Ishikawa (cell line): Measurements from ENCODE around the gene HECTD2.

Experiments used
- CEBPB ChIP-seq: IDR thresholded peaks from 2 replicates; pipeline ENCODE4 v1.6.1; 2012
- CREB1 ChIP-seq: IDR thresholded peaks from 2 replicates; pipeline ENCODE4 v1.6.1; 2012; ENCODE audit warnings: low read depth
- EGR1 ChIP-seq: IDR thresholded peaks from 2 replicates; pipeline ENCODE4 v1.6.1; 2012
- EP300 ChIP-seq: IDR thresholded peaks from 2 replicates; pipeline ENCODE4 v1.6.1; 2012; ENCODE audit warnings: borderline replicate concordance
- FOXM1 ChIP-seq: IDR thresholded peaks from 2 replicates; pipeline ENCODE4 v1.6.1; 2012; ENCODE audit warnings: low read depth, borderline replicate concordance
- NFIC ChIP-seq: IDR thresholded peaks from 2 replicates; pipeline ENCODE4 v1.6.1; 2012
- RAD21 ChIP-seq: IDR thresholded peaks from 2 replicates; pipeline ENCODE4 v1.6.1; 2012; ENCODE audit warnings: low read depth
- TAF1 ChIP-seq: IDR thresholded peaks from 2 replicates; pipeline ENCODE4 v1.6.1; 2012; ENCODE audit warnings: low read depth, mild to moderate bottlenecking
- TCF12 ChIP-seq: IDR thresholded peaks from 2 replicates; pipeline ENCODE4 v1.6.1; 2012; ENCODE audit warnings: low read depth
- TEAD4 ChIP-seq: IDR thresholded peaks from 2 replicates; pipeline ENCODE4 v1.6.1; 2012
- YY1 ChIP-seq: IDR thresholded peaks from 2 replicates; pipeline ENCODE4 v1.6.1; 2012; ENCODE audit warnings: low read depth
- ZBTB7A ChIP-seq: IDR thresholded peaks from 2 replicates; pipeline ENCODE4 v1.6.1; 2012; ENCODE audit warnings: low read depth
- TF ChIP-seq, protein P1 (sequence below): IDR thresholded peaks from 2 replicates; pipeline ENCODE4 v1.6.1; 2012
- TF ChIP-seq, protein P2 (sequence below): IDR thresholded peaks from 2 replicates; pipeline ENCODE4 v1.6.1; 2012; ENCODE audit warnings: low read depth, mild to moderate bottlenecking
- TF ChIP-seq, protein P3 (sequence below): IDR thresholded peaks from 2 replicates; pipeline ENCODE4 v1.6.1; 2012

Gene HECTD2, protein sequence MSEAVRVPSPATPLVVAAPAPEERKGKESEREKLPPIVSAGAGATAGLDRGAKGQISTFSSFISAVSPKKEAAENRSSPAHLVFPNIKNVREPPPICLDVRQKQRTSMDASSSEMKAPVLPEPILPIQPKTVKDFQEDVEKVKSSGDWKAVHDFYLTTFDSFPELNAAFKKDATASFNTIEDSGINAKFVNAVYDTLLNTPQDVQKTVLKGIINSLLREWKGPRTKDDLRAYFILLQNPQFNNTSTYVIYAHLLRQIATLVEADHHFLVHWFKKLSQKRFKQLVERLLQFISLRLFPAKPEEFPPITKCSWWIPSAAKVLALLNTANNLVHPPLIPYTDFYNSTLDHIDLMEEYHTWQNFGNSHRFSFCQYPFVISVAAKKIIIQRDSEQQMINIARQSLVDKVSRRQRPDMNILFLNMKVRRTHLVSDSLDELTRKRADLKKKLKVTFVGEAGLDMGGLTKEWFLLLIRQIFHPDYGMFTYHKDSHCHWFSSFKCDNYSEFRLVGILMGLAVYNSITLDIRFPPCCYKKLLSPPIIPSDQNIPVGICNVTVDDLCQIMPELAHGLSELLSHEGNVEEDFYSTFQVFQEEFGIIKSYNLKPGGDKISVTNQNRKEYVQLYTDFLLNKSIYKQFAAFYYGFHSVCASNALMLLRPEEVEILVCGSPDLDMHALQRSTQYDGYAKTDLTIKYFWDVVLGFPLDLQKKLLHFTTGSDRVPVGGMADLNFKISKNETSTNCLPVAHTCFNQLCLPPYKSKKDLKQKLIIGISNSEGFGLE

DNA sequence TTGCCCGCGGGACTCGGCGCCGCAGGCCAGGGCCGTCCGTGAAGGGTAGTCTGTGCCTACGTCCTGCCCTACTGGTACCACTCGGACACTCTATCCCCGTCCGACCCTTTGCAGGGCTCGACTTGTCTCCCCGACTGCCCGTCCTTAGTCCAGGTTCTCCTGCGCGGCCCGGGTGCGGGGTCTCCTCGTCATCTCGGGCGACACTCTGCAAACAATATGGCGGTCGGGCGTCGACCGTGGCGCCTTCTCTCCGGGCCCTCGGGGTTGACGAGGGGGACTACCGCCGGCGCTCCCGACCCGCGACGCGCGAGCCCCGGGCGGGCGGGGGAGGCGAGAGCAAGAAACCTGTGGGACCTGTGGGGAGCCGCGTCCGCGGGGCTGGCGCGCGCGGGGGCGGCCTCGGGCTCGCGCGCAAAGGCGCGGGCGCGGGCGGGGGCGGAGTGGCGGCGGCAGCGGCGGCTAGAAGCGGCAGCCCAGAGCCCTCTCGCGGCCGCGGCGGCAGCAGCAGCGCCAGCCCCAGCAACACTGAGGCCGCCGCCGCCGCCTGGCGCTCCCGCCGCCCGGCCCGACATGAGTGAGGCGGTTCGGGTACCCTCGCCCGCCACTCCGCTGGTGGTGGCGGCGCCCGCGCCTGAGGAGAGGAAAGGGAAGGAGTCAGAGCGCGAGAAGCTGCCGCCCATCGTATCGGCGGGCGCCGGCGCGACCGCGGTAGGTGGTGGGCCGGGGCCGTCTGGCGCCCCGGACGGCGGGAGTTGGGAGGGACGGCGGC lies at the start of gene HECTD2:
Gene HECTD2 (plus strand): TSS at position 476 of the 769 bp plus-strand sequence. CDS start 95 bp downstream, at position 571.
- TF ChIP-seq, protein P1, sequence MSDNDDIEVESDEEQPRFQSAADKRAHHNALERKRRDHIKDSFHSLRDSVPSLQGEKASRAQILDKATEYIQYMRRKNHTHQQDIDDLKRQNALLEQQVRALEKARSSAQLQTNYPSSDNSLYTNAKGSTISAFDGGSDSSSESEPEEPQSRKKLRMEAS = peak; percentile 43
- TF ChIP-seq NFIC (no peak), TAF1 (peak; percentile 82), FOXM1 (no peak), ZBTB7A (no peak), EGR1 (peak; percentile 85), TCF12 (no peak), CREB1 (no peak), EP300 (no peak; the same call in none of the 2 replicates), YY1 (peak; percentile 92), RAD21 (peak; percentile 30; the same call in 1 of the 2 replicates), TEAD4 (no peak; the same call in 1 of the 2 replicates), CEBPB (no peak)
- TF ChIP-seq, protein P2, sequence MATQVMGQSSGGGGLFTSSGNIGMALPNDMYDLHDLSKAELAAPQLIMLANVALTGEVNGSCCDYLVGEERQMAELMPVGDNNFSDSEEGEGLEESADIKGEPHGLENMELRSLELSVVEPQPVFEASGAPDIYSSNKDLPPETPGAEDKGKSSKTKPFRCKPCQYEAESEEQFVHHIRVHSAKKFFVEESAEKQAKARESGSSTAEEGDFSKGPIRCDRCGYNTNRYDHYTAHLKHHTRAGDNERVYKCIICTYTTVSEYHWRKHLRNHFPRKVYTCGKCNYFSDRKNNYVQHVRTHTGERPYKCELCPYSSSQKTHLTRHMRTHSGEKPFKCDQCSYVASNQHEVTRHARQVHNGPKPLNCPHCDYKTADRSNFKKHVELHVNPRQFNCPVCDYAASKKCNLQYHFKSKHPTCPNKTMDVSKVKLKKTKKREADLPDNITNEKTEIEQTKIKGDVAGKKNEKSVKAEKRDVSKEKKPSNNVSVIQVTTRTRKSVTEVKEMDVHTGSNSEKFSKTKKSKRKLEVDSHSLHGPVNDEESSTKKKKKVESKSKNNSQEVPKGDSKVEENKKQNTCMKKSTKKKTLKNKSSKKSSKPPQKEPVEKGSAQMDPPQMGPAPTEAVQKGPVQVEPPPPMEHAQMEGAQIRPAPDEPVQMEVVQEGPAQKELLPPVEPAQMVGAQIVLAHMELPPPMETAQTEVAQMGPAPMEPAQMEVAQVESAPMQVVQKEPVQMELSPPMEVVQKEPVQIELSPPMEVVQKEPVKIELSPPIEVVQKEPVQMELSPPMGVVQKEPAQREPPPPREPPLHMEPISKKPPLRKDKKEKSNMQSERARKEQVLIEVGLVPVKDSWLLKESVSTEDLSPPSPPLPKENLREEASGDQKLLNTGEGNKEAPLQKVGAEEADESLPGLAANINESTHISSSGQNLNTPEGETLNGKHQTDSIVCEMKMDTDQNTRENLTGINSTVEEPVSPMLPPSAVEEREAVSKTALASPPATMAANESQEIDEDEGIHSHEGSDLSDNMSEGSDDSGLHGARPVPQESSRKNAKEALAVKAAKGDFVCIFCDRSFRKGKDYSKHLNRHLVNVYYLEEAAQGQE = no peak
- TF ChIP-seq, protein P3, sequence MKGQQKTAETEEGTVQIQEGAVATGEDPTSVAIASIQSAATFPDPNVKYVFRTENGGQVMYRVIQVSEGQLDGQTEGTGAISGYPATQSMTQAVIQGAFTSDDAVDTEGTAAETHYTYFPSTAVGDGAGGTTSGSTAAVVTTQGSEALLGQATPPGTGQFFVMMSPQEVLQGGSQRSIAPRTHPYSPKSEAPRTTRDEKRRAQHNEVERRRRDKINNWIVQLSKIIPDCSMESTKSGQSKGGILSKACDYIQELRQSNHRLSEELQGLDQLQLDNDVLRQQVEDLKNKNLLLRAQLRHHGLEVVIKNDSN = no peak; the same call in 1 of the 2 replicates

DNA sequence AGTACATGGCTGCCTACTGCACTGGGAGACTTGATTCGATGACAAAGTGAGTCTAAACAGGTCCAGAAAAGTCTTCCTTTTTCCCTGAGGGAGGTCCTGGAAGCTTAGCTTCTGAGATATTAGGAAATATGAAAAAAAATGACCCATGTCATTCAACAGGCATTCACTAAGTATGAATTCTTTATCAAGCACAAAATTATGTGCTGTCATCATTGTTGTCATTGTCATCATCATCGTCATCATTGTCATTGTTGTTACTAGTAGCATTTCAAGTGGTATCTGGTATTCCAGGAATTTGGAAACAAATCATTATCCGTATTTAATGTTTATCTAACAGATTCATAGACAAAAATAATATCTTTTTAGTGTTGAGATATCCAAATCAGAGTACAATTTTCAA lies 49.7 kb upstream of the HECTD2 start:
- TF ChIP-seq, protein P1 = no peak
- TF ChIP-seq EGR1 = no peak
- TF ChIP-seq FOXM1 = no peak

DNA sequence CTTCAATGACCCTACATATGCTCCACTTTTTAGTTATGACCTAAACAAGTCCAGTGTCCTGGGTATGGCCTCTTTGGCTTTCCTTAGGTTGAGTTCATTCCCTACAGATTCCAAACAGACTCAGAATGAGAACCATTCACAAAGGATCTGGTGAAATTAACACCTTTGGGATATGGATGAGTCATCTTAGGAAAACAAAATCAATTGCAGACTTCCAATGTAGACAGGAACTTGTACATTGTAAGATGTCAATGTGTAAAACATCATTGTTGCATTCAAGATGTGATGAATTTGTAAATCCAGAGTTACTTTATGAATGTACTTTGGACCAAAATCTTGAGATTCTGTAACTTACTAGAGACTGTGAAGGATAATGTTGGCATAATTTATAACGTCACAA lies 43.4 kb upstream of the HECTD2 start:
- TF ChIP-seq ZBTB7A = no peak
- TF ChIP-seq TAF1 = no peak
- TF ChIP-seq TCF12 = no peak
- TF ChIP-seq, protein P3 = no peak
- TF ChIP-seq, protein P2 = no peak
- TF ChIP-seq EGR1 = no peak
- TF ChIP-seq YY1 = no peak
- no peak for TF ChIP-seq EP300

DNA sequence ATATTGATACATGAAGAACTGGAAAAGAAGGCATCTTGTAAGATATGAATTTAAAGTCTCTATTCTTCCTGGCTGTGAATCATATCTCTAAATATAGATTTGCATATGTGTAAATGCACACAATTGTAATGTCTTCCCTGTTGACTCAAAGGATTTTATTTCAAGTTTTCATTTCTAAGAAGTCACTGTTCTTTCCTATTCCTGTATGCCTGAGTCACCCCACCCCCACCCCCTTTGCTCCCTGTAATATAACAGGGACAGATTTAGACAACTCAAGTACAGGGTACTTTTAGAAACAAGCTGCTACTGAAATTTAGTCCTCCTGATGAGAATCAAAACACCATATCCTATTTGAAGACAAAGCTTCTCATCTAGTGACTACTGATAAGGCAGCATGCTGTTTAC lies 43.0 kb upstream of the HECTD2 start:
- no peak for TF ChIP-seq TEAD4
- TF ChIP-seq ZBTB7A = no peak
- TF ChIP-seq CEBPB = no peak
- TF ChIP-seq, protein P3 = no peak
- no peak for TF ChIP-seq EGR1

DNA sequence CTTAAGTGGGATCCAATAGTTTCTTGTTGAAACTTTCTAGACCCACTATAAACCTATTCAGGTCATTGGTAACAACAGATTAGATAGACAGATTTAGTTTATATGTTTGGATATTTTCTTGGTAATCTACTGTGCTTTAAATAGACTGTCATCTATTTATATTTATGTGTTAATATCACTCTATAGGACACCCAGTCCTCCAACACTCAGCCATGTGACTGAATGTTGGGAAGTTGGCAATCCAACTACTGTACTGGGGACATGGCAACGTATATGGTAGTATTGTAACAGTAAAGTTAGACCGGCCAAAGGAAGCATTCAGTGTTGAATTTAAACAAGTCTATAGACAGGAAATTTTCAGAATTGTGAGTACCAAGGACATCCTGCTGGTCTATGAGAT lies 42.6 kb upstream of the HECTD2 start:
- TF ChIP-seq, protein P3 = no peak
- no peak for TF ChIP-seq EGR1
- TF ChIP-seq RAD21 = no peak
- no peak for TF ChIP-seq TAF1
- TF ChIP-seq FOXM1 = no peak
- TF ChIP-seq TCF12 = no peak
- no peak for TF ChIP-seq YY1
- TF ChIP-seq ZBTB7A = no peak
- no peak for TF ChIP-seq NFIC
